WTC11 (cell line): Measurements from ENCODE around the gene STRN3.

Source experiments
- CTCF ChIP-seq: fragments of 200-600 bp; IDR thresholded peaks from 2 replicates; pipeline ENCODE4 v1.8.0; 2022; ENCODE audit warnings: antibody characterized with exemption
- SP1 ChIP-seq: sonication (generic); formaldehyde crosslinking; conservative IDR thresholded peaks from 2 replicates; pipeline ENCODE4 v1.8.1; 2022; ENCODE audit warnings: missing genetic modification reagents

- TF ChIP-seq SP1 (CRISPR knock-in tag) = no peak
- no peak for TF ChIP-seq CTCF
Observed at GRCh38 chr14:30883508-30884294, 142.5 kb downstream of the STRN3 start.
